Subcutaneous adipose tissue (tissue), 4 donors: ENCODE data around the gene KLHL21. TPM values are rescaled to one million over a fixed set of nuclear protein-coding genes. Genes with fewer than 3 reads are reported as not detected.

Source experiments
- total RNA-seq, 4 donors: library from RNA; depleted of rRNA; stranded (reverse); fragments of >200 nt; gene quantifications; one replicate each; pipeline ENCODE4 v1.1.0, GENCODE V29; 2016
- TF ChIP-seq, protein P1 (sequence below): fragments of 450-650 bp; IDR thresholded peaks from one replicate; pipeline ENCODE4 v1.5.1; 2016; ENCODE audit warnings: low read depth, mild to moderate bottlenecking, control low read depth, antibody characterized with exemption, moderate library complexity

Gene KLHL21
- total RNA-seq, 4 donors from 2014 or later = 21.2 to 123 (median 47.2) TPM

GRCh38 chr1:6587261-6588005 is 15.2 kb downstream of the KLHL21 start:
- TF ChIP-seq, protein P1, sequence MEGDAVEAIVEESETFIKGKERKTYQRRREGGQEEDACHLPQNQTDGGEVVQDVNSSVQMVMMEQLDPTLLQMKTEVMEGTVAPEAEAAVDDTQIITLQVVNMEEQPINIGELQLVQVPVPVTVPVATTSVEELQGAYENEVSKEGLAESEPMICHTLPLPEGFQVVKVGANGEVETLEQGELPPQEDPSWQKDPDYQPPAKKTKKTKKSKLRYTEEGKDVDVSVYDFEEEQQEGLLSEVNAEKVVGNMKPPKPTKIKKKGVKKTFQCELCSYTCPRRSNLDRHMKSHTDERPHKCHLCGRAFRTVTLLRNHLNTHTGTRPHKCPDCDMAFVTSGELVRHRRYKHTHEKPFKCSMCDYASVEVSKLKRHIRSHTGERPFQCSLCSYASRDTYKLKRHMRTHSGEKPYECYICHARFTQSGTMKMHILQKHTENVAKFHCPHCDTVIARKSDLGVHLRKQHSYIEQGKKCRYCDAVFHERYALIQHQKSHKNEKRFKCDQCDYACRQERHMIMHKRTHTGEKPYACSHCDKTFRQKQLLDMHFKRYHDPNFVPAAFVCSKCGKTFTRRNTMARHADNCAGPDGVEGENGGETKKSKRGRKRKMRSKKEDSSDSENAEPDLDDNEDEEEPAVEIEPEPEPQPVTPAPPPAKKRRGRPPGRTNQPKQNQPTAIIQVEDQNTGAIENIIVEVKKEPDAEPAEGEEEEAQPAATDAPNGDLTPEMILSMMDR = no peak

- TF ChIP-seq, protein P1 = no peak
These were observed 16.3 kb downstream of the KLHL21 start for GRCh38 chr1:6586404-6586816.

DNA sequence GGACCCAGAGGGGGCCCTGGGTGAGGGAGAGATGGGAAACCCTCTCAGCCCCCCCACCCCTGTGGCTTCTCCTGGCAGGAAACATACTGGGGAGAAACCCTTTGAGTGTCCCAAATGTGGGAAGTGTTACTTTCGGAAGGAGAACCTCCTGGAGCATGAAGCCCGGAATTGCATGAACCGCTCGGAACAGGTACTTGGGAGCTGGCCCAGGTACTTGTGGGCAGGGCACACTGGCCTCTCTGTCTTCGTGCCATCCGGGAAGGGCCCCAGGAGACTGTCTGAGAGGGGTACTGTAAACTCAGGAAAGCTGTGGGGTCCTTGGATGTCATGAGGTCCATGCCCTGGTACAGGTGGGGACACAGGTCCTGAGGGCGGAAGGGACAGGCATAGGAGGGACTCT is 16.8 kb downstream of the KLHL21 start:
- TF ChIP-seq, protein P1 = no peak

DNA sequence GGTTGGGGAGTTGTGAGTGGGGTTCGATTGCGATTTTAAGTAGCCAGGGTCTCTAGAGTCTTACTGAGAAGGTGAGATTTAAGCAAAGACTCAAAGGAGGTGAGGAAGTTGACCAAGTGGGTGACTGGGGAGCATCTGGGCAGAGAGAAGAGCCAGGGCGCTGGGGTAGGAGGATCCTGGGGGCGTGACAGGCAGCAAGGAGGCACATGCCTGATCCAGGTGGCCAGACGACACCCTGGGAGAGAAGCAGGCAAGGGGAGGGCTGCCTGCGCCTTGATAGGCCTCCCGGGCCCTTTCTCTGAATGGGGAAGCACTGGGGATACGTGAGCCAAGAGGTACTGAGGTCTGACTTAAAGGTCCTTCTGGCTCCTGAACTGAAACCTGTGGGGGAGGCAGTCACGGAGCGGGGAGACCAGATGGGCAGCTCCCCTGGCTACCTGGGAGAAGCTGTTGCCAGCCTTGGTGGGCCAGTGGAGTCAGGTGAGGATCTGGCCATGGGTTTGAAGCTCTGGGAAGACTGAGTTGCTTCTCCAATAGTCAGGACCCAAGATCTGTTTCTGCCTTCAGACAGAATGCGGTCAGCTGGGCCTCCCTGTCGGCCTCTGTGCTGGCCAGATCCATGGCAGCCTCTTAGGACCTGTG is 17.5 kb downstream of the KLHL21 start:
- TF ChIP-seq, protein P1 = no peak

DNA sequence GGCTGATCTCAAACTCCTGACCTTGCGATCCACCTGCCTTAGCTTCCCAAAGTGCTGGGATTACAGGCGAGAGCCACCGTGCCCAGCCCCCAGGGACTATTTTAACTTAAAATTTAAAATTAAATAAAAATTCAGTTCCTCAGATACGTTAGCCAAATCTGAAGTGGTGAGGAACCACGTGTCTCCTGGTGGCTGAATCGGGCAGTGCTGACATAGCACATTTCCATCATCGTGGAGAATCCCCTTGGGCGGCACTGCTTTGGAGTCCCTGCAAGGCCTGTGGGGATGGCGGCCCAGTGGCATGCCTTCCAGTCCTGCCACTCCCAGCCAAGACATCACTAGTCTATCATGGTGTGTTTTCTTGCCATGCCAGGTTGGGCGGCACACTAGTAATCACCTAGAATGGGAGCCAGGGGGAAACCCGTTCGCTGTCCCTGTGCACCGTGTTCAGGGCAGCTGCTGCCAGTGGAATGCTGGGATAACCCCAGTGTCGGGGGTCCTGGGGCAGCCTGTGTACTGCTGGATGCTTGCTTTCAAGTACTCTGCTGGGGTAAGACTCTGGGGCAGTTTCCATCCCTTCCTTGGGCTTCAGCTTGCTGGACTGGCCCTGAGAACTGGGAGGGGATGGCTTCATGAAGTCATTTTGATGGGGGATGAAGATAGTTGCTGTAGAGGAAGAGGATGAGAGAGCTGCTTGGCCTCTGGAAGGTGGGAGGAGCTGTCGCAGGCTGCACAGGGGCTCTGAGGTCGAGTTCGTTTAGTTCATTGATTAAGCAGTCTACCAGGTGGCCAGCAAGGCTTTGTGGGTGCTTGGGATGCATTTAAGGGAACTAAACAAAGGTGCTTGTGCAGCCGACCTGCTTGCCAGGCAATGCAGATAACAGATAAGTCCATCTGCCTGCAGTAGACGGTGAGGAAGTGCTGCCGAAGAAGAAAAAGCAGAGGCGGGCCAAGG is 18.3 kb downstream of the KLHL21 start:
- TF ChIP-seq, protein P1 = no peak

- TF ChIP-seq, protein P1 = no peak
These were observed 20.3 kb downstream of the KLHL21 start for GRCh38 chr1:6582370-6582769.
